NCI-H2227 (cell line): ENCODE data around the gene UBA6.
"Not testable (repeated sequence)": the region's sequence is repeated elsewhere in the genome, so short reads cannot be mapped to it uniquely, and the experiment has no call there.

ENCODE experiments used
- DNase-seq: peaks from one replicate; lab custom pipeline; 2025; ENCODE audit not compliant: unreplicated experiment; lab: John Stamatoyannopoulos, UW

The UBA6 gene

GRCh38 chr4:67674098-67674497, 26.9 kb downstream of the UBA6 start:
- no peak for DNase-seq

DNA sequence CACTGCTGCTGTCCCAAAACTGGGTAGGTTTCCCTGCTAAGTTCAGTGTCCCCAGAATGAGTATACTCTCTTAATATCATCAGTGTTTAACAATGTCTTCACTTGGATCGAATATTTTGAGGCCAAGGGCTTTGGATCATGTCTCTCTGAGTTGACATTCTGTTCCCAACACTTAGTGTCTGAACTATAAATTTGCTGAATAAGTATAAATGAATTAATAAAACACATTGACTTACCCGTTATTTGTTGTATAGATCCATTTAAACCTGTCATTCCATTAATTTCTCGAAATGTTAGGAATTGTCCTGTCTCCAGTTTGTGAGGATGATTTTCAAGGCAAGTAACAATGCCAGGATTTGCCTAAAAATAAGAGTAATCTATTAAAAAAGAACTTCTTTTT, 32.6 kb downstream of the UBA6 start:
- DNase-seq = no peak

- DNase-seq = no peak
Observed at GRCh38 chr4:67660418-67660817, 40.5 kb downstream of the UBA6 start.

- DNase-seq = no peak
Observed at GRCh38 chr4:67659065-67659464, 41.9 kb downstream of the UBA6 start.

- DNase-seq = no peak
Observed at GRCh38 chr4:67658302-67658701, 42.7 kb downstream of the UBA6 start.

GRCh38 chr4:67651536-67651935, 49.4 kb downstream of the UBA6 start:
- DNase-seq = no peak

DNA sequence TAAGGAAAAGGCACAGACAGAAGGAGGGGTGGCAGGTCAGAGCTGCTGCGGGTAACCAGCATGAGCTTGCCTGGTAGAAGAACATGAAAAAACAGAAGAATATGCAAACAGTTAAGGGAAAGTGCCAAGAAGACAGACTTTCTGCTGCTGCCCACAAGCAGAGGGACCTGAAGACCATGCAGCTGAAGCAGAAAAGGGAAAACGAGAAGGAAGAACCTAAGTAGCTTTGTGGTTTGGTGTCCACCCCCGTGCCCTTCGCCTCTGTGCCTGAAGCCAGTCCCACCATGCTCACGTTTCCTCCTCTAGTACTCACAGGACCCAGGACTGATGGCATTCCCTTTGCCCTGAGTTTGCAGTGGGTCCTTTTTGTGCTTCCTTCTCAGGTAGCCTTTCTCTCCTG, 62.8 kb downstream of the UBA6 start:
- DNase-seq = no peak

DNA sequence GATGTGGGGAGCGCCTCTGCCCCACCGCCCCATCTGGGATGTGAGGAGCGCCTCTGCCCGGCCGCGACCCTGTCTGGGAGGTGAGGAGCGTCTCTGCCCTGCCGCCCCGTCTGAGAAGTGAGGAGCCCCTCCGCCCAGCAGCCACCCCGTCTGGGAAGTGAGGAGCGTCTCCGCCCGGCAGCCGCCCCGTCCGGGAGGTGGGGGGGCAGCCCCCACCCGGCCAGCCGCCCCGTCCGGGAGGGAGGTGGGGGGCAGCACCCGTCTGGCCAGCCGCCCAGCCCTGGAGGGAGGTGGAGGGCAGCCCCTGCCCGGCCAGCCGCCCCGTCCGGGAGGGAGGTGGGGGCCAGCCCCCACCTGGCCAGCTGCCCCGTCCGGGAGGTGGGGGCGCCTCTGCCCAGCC, 64.0 kb downstream of the UBA6 start:
- DNase-seq = not testable (repeated sequence)

- no peak for DNase-seq
Observed at GRCh38 chr4:67635331-67635730, 65.6 kb downstream of the UBA6 start.

GRCh38 chr4:67634741-67635140, 66.2 kb downstream of the UBA6 start:
- no peak for DNase-seq

- no peak for DNase-seq
Observed at GRCh38 chr4:67632492-67632891, 68.5 kb downstream of the UBA6 start.

DNA sequence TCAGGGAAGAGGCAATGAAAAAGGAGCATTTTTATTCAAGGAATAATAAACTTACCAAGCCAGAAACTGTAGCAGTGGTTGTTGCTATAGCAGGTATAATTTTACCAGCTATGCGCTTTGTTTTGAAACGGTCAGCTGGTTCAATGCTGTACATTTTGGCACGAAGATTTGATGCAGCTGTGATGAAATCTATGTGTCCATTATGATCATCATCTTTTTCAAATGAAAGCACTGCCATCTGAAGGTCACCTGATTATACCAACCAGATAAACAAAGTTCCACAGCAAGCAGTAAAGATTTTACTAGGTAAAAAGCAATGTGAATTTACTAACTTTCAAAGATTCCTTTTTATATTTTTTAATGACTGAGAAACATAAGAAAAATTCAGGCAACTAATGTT, 76.0 kb downstream of the UBA6 start:
- no peak for DNase-seq

GRCh38 chr4:67616478-67616877, 84.5 kb downstream of the UBA6 start:
- DNase-seq = no peak

DNA sequence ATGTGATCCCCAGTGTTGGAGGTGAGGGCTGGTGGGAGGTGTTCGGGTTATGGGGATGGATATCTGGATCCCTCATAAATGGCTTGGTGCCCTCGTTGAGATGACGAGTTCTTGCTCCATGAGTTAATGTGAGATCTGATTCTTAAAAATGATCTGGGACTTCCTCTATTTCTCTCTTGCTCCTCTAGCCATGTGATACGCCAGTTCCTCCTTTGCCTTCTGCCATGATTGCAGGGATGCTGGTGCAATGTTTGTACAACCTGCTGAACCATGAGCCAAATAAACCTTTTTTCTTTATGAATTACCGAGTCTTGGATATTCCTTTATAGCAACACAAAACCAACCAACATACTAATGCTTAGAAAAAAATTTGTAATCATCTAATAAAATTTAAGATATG, 85.8 kb downstream of the UBA6 start:
- no peak for DNase-seq

DNA sequence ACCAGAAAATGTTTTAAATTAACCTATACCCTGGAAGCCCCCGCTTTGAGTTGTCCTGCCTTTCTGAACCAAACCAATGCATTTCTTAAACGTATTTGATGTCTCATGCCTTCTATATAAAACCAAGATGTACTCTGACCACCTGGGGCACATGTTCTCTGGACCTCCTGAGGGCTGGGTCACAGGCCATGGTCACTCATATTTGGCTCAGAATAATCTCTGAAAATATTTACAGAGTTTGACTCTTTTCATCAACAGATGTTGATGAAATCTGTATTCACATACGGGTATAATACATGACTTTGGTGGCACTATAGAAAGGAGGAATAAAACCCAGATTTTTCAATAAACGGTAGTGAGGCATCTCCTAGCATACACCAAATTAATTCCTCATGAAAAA, 86.8 kb downstream of the UBA6 start:
- no peak for DNase-seq

GRCh38 chr4:67608027-67608426, 92.9 kb downstream of the UBA6 start:
- DNase-seq = no peak

GRCh38 chr4:67604749-67605148, 96.2 kb downstream of the UBA6 start:
- no peak for DNase-seq

- DNase-seq = no peak
Observed at GRCh38 chr4:67604029-67604381, 97.0 kb downstream of the UBA6 start.

- DNase-seq = no peak
Observed at GRCh38 chr4:67603310-67604028, 97.5 kb downstream of the UBA6 start.

DNA sequence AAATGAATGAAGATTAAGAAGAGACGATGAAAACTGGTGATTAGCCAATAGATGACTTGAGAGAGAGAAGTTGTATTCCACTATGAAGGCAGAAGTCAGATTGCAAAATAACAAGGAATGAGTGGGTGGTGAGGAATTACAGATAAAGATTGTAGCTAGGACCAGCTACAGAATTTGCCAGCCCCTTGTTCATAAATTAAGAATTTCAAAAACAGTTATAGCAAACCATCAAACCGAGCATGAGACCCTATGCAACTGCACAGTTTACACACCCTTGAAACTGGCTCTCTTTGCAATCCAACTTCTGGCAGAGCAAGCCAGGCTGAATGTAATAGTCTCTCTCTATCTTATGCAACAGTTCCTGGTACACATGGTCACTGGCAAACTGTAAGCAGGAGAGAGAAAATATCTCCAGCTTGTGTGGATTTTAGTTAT, 107.2 kb downstream of the UBA6 start:
- DNase-seq = no peak

DNA sequence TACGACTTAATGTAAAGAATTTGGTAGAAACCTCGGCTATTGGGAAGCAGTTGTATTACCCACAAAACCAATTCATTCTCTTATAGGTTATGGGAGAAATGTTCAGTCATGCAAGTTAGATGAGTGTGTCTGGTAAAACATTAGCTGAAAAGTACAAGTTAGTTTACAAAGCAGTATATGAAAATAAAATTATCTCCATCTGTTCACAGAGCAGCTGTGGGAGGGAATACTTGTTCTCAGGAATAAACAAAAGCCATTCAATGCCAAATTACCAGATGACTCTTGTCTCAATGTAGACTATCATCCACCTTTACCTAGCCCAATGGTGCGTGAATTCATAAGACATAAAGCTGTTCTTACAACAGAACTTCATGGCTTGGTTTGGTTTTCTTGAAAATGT, 113.8 kb downstream of the UBA6 start:
- DNase-seq = no peak

DNA sequence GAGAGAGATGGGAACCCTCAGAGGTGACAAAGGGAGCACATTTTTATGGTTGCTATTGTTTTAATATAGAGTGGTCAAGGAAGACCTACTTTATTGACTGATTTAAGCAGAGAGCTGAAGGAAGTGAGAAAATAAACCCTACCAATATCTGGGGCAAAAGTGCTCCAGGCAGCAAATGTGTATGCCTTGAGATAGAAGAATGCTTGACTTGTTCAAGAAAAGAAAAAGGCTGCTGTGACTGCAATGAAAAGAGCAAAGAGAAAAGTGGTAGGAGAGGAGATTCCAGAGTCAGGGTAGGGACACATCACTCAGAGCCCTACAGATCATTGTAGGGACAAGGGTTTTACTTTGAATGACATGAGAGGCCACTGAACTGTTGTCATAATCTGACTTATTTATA, 116.5 kb downstream of the UBA6 start:
- no peak for DNase-seq

GRCh38 chr4:67581913-67582312, 119.0 kb downstream of the UBA6 start:
- DNase-seq = no peak
